Measurements from ENCODE around the gene CTDNEP1. TPM values are rescaled to one million over a fixed set of nuclear protein-coding genes. Genes with fewer than 3 reads are reported as not detected.

Gene CTDNEP1
- polyA plus RNA-seq, 6 donors from 2014 or later = 44.6 to 90.2 (median 53.0) TPM

DNA sequence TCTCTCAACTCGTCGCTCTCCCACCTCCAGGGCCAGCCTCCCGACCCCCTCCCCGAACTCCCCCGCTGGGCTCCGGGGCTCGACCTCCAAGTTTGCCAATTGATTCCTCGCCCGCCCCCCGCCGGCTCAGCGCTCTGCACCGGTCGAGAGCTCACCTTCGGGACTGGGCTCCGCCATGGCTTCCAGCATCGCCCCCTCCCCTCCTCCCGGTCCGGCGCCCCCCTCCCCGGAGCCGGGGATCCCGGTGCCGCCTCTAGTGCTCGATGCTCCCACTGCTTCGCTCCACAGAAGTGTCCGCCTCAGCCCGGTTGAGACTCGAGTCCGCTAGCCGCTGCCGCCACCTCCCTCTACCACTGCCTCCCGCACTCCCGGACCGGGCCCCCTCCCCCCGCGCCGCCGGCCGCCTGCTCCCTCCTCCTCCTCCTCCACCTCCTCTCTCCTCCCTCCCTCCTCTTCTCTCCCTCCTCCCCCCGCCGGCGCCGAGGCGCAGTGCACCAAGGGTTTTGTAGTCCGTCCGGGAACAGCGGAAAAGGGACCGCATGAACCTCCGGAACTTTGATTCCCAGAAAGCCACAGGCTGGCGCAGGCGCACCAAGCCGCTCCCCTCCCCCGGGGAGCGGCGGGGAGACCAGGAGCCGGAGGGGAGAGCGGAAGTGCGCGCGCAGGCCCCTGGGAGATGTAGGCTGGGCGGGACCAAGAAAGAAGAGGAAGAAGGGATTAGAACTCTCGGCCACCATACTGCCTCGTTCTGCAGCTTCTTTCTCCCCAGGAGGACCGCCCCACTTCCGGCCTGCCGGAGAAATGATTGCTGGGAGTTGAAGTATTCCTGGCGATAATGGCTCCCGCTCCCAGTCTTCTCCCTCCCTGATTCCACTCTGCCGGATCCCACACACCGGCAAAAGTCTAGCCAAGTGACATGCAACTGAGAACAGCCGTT is 12.2 kb downstream of the CTDNEP1 start, which contains the start of gene PHF23:
Gene PHF23, minus strand, starts transcription at position 367 of the 937 bp plus-strand sequence. Its CDS starts 178 bp downstream, at position 189.
- peak within 1 kb of the TSS; percentile 91 to 100 (median 98) for H3K27ac Mint-ChIP-seq
- DNase-seq = peak; percentile 93

DNA sequence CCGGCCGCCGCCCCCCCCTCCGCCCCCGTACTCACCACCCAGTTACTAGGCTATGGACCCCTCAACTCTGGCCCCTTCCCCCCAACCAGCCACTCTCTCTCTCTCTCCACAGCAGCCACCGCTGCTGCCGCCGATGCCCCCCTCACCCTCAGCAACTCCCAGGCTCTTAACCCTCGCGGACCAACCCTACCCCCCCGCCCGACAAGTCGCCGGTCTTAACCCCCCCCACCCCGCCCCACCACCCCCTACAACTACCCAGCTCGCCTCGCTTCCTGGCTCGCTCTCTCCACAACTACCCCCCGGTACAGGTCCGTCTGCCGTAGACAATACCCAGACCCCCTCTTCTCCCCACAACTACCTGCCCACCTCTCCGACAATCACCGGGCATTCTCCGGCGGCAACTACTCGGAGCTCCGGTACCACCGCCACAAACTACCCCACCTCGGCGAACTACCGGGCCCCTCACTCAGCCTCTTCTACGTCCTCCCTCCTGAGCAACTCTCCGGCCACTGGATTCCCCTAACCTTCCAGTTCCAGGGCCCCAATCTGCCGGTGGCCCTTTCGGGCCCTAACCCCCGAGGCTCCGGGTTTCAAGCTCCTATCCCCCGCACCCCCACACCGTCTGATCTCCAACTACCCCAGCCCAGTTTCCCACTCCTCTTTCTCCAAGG is 13.0 kb downstream of the CTDNEP1 start:
- peak overlapping the region; percentile 91 to 100 (median 96) for H3K27ac Mint-ChIP-seq
- ATAC-seq (ENCODE audit: low read depth in 2 of 2) (no peak), DNase-seq (no peak)
- H3K27me3 Mint-ChIP-seq = no peaks in the 10 kb centered on the region
- H3K4me3 Mint-ChIP-seq = peak overlapping the region; percentile 87 to 100 (median 98)
- H3K9me3 Mint-ChIP-seq = peaks cover 0 to 4% (median 0%) of the 10 kb centered on the region in 7 donors
- H3K4me1 Mint-ChIP-seq = peaks cover 66 to 78% (median 70%) of the 10 kb centered on the region in 3 donors
- H3K36me3 Mint-ChIP-seq = peaks cover 4 to 32% of the 10 kb centered on the region in 2 donors

More for the DNA sequence above, 12.2 kb downstream of the CTDNEP1 start, which contains the start of gene PHF23:
- ATAC-seq (ENCODE audit: low read depth in 2 of 2) = peak; percentile 59 to 61
- peaks cover 0 to 4% (median 0%) of the 10 kb centered on the region in 7 donors for H3K9me3 Mint-ChIP-seq
- peaks cover 4 to 32% of the 10 kb centered on the region in 2 donors for H3K36me3 Mint-ChIP-seq
- peak within 1 kb of the TSS; percentile 87 to 100 (median 98) for H3K4me3 Mint-ChIP-seq
- peaks cover 61 to 73% (median 65%) of the 10 kb centered on the region in 3 donors for H3K4me1 Mint-ChIP-seq
- no peaks in the 10 kb centered on the region for H3K27me3 Mint-ChIP-seq

DNA sequence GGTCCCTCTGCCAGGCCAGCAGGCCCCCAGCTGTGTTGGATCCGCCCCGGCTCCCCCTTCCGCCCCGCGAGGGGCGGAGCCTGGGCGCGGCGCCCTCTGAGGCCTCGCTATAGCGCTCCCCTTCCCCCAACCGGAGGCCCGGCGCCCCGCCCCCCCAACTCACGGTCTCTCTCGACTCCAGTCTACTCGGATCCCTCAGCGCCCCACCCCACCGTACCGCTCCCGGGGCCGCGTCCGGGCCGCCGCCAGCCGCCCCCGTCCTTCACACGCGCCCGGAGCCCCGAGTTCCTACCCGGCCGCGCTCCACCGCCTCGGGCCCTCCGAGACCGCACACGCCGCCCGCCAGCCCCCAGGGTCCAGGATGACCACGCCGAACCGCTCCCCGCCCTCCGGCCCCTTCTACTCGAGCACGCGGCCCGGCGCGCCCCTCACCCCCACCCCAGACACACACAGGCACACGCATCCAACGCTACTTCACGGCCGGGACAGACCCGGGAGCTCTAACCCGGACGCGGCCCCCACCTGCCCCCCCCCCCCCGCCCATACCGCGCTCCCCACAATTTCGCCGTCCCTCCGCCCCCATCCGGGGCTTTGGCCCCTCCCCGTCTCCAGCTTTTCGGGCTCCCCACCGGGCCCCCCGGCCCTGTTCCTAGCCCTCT is 13.6 kb downstream of the CTDNEP1 start:
- Mint-ChIP-seq H3K27me3 (no peaks in the 10 kb centered on the region), H3K4me1 (peaks cover 68 to 79% (median 71%) of the 10 kb centered on the region in 3 donors), H3K4me3 (peak overlapping the region; percentile 87 to 100 (median 98)), H3K9me3 (peaks cover 0 to 4% (median 0%) of the 10 kb centered on the region in 7 donors), H3K36me3 (peaks cover 4 to 32% of the 10 kb centered on the region in 2 donors), H3K27ac (peak overlapping the region; percentile 87 to 100 (median 94))
- peak; percentile 27 to 32 for ATAC-seq (ENCODE audit: low read depth in 2 of 2)
- peak; percentile 72 for DNase-seq

DNA sequence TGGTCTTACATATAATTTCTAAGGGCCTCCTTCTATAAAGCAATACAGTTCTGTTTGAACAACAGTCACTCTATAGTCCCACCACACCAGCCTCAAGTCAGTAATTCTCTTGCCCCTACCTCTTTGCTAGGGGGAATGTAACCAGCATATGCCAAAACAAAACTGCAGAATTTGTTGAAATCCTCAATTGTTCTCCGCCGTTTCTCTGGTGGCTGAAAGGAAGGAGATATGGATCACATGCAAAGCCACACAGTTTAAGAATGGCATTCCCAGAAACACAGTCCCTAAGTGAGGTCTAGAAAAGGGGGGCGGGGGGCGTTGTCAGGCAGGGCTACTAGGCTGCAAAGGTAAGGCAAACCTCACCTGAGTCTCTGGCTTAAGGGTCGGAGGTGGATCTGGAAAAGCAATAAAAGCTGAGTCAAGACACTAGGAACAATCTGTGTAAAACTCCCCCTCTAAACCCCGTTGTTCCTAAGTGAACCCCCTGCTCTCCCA is 14.2 kb downstream of the CTDNEP1 start:
- peaks cover 4 to 30% of the 10 kb centered on the region in 2 donors for H3K36me3 Mint-ChIP-seq
- H3K4me1 Mint-ChIP-seq = peaks cover 69 to 78% (median 73%) of the 10 kb centered on the region in 3 donors

DNA sequence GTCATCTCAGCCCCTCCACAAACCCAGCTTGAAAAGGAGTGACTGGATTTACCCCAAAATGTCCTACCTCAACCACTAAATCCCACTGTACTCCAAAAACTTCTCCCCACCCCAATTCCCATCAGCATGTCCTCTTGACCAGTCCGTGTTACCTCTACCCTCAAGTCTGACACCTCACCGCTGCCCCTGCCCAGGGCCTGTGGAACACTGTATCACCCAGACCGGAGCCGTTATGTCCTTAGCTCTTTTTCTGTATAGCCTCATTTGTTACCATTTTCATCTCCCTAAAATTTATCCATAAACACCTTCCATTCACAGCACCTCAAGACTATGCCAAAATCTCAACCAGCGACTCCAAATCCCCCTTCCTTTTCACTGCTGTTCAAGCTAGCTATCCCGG is 14.7 kb downstream of the CTDNEP1 start:
- no peak for DNase-seq
- H3K4me1 Mint-ChIP-seq = peaks cover 70 to 79% (median 73%) of the 10 kb centered on the region in 3 donors
- peak overlapping the region in 4 of 6 donors; percentile 0 to 100 (median 95) for H3K27ac Mint-ChIP-seq
- no peak for ATAC-seq (ENCODE audit: low read depth in 2 of 2)
- H3K36me3 Mint-ChIP-seq = peaks cover under 1 to 25% of the 10 kb centered on the region in 2 donors
- no peaks in the 10 kb centered on the region for H3K9me3 Mint-ChIP-seq
- no peaks in the 10 kb centered on the region for H3K27me3 Mint-ChIP-seq
- peak overlapping the region; percentile 77 to 100 (median 97) for H3K4me3 Mint-ChIP-seq

More for the DNA sequence above, 14.2 kb downstream of the CTDNEP1 start:
- H3K27ac Mint-ChIP-seq = peak overlapping the region; percentile 0 to 100 (median 93)
- no peaks in the 10 kb centered on the region for H3K9me3 Mint-ChIP-seq
- ATAC-seq (ENCODE audit: low read depth in 2 of 2) = no peak
- peak overlapping the region; percentile 87 to 100 (median 98) for H3K4me3 Mint-ChIP-seq
- no peak for DNase-seq
- no peaks in the 10 kb centered on the region for H3K27me3 Mint-ChIP-seq

DNA sequence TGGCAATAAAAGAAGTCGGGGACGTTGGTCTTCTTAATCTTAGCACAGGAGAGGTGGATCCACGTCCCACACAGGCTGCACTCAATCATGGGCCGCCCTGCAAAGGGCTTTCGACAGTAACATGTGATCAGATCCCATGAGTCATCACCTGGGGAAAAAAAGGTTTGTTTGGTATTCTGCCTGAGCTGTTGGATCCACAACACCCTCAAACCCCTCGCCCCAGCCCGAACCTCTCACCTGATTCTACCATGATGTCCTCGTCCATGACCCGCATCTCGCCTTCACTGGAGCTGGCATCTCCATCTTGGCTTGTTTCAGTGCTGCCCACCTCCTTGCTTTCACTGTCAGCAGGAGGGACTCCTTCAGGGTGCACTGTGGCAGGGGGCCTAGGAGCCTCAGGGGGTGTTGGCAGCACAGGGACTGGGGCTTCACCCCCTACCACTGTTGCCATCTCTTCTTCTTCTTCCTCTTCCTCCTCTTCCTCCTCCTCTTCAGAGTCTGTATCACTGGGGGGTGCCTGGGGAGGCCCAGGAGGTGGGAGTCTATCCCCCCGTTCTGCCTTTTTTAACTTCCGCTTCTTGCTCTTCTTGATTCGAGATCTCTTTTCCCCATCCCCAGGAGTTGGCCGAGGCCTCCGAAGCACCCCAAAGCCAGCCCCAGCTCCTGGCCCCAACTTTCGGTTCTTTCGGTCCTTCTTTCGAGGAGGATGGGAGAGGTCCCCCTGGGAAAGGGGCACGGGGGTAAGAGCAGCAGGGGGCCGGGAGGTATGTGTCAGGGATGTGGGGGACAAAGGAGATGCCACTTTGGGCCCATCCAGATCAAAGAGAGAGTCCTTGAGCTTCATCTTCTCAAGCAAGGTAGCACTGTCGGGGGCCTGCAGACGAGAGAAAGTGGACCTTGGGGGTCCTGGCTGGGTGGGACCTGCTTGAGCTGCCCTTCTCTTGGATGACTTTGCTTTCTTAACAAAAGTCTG is 15.6 kb downstream of the CTDNEP1 start:
- Mint-ChIP-seq H3K36me3 (peaks cover 0 to 16% of the 10 kb centered on the region in 2 donors), H3K4me3 (peak overlapping the region; percentile 30 to 100 (median 96)), H3K27me3 (no peaks in the 10 kb centered on the region), H3K9me3 (no peaks in the 10 kb centered on the region), H3K4me1 (peaks cover 63 to 72% (median 66%) of the 10 kb centered on the region in 3 donors), H3K27ac (peak overlapping the region in 4 of 6 donors; percentile 84 to 100 (median 92))
- DNase-seq (no peak), ATAC-seq (ENCODE audit: low read depth in 2 of 2) (no peak)

DNA sequence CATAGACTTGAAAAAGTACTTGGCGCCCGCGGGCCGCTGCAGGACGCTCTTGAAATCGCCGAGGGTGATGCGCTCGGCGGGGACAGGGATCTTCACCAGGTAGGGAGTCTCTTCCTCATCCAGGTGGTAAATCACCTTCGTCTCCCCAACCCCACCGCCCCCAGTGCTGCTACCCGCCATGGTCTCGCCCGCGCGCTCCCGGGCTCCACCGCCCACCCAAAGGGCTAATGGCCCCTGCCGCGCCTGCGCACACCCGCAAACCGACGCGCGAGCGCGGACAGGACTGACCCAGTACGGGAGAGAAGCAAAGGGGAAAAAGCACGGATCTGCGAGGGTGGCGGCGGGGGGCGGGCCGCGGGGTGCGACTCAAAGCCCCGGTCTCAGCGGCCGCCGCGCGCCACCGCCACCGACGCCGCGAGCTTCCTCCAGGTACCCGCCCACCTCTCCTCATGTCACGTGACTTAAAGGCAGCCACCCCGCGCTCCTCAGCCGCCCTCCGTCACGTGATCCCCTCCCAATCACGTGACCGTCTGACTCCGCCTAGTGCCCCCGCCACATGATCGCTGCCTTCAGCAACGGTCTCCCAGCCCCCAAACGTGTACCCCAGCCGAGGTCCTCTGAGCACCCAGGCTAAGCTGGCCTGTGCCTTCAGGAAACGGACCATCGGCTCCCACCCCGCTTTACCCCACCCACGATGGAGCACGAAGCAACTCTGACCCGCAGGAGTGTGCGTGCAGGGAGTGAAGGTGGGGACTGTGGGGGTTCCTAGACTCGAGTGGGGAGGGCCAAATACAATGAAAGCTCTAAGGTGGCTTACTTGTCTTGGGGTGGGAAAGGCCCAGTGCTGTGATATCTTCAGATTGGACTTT is 17.2 kb downstream of the CTDNEP1 start, which contains the start of gene DVL2:
Gene DVL2, minus strand, starts transcription at position 435 of the 869 bp plus-strand sequence. Its CDS starts 255 bp downstream, at position 180.
- DNase-seq (peak; percentile 95), ATAC-seq (ENCODE audit: low read depth in 2 of 2) (peak; percentile 60 to 65)
- peak within 1 kb of the TSS; percentile 84 to 97 (median 92) for H3K4me3 Mint-ChIP-seq
- no peaks in the 10 kb centered on the region for H3K27me3 Mint-ChIP-seq
- peaks cover 0 to 8% of the 10 kb centered on the region in 2 donors for H3K36me3 Mint-ChIP-seq
- peak within 1 kb of the TSS; percentile 61 to 97 (median 94) for H3K27ac Mint-ChIP-seq
- peaks cover 52 to 56% (median 52%) of the 10 kb centered on the region in 3 donors for H3K4me1 Mint-ChIP-seq
- no peaks in the 10 kb centered on the region for H3K9me3 Mint-ChIP-seq

DNA sequence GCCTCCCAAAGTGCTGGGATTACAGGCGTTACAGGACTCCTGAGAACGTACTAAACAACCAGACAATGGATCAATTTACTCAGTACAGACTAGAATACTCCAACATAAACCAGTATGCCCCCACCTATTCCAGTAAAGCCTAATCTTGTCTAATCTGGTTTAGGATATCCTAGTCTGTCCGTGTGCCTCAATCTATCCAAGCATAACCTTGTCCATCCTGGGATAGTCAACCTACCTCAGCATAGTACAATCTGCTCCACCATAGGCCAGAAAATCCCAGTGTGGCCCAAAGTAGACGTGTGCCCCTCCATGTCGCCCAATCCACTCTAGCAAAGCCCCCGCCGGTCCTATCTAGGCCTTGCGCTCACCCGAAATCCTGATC is 17.8 kb downstream of the CTDNEP1 start:
- Mint-ChIP-seq H3K4me3 (peak overlapping the region; percentile 84 to 97 (median 92)), H3K4me1 (peaks cover 51 to 56% (median 52%) of the 10 kb centered on the region in 3 donors), H3K9me3 (no peaks in the 10 kb centered on the region), H3K27ac (peak overlapping the region in 5 of 6 donors; percentile 81 to 97 (median 92)), H3K27me3 (no peaks in the 10 kb centered on the region), H3K36me3 (peaks cover 0 to 8% of the 10 kb centered on the region in 2 donors)
- no peak for DNase-seq
- peak in 1 of 2 donors; percentile 2 for ATAC-seq (ENCODE audit: low read depth in 2 of 2)

DNA sequence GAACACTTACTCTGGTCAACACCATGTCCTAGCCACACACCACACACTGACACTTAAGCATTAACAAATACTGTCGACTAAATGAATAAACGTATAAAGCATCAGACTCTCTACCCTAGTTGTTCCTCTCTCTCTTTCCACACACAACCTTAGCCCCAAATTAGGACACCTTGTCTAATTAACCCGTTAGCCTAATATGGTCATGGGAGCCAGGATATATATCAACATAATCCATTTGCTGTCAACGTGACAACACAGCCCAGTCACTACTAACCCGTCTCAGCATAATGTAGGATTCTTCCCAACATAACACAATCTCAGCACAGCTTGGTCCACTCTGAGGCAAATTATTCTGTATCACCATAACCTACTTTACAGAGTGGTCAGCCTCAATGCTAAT is 19.4 kb downstream of the CTDNEP1 start:
- peak overlapping the region in 3 of 8 donors; percentile 8 to 23 (median 12) for H3K4me3 Mint-ChIP-seq
- peaks cover 43 to 53% (median 48%) of the 10 kb centered on the region in 3 donors for H3K4me1 Mint-ChIP-seq
- H3K36me3 Mint-ChIP-seq = peaks cover 0 to 14% of the 10 kb centered on the region in 2 donors
- H3K27ac Mint-ChIP-seq = peak overlapping the region in 1 of 6 donors; percentile 12
- ATAC-seq (ENCODE audit: low read depth in 2 of 2) (no peak), DNase-seq (no peak)
- H3K27me3 Mint-ChIP-seq = no peaks in the 10 kb centered on the region
- no peaks in the 10 kb centered on the region for H3K9me3 Mint-ChIP-seq

DNA sequence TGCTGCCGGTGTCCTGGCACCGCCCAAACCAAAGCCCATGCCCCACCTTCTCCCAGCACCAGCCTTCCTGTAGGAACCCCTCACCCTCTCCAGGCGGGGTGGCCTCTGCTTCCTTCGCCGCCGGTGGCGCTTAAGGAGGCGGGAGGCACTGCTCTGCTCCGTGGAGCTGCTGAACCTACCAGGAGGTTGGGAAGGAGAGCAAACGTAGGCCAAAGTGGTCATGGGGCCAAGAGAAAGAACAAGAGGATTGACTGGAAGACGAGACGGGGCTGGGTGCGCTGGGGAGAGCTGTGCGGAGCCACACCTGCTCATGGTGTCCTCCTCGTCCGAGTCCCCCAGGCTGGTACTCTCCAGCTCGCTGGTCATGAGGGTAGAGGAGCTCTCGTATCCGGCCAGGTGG is 22.0 kb downstream of the CTDNEP1 start:
- DNase-seq = no peak
- Mint-ChIP-seq H3K9me3 (no peaks in the 10 kb centered on the region), H3K36me3 (peaks cover 0 to 9% of the 10 kb centered on the region in 2 donors), H3K4me1 (peaks cover 23 to 26% (median 25%) of the 10 kb centered on the region in 3 donors), H3K4me3 (no peak overlapping the region), H3K27ac (no peak overlapping the region), H3K27me3 (no peaks in the 10 kb centered on the region)
- ATAC-seq (ENCODE audit: low read depth in 2 of 2) = no peak

DNA sequence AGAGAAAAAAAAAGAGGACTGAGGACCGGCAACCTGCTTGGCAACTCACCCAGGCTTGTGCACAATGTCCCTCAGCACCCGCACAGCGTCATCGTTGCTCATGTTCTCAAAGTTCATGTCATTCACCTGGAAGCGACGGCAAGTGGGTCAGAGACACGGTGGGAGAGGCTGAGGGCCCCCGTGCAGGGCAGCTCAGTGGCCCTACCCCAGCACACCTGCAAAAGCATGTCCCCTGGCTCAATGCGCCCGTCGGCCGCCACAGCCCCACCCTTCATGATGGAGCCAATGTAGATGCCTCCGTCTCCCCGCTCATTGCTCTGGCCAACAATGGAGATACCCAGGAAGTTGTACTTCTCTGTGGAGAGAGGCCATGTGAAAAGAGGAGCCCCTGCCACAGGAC is 22.6 kb downstream of the CTDNEP1 start:
- Mint-ChIP-seq H3K4me3 (no peak overlapping the region), H3K9me3 (no peaks in the 10 kb centered on the region), H3K27me3 (no peaks in the 10 kb centered on the region), H3K36me3 (peaks cover 0 to 9% of the 10 kb centered on the region in 2 donors), H3K27ac (no peak overlapping the region), H3K4me1 (peaks cover 21% of the 10 kb centered on the region in 3 donors)
- DNase-seq = no peak
- ATAC-seq (ENCODE audit: low read depth in 2 of 2) = no peak

Measured in naive B cell (primary cell).